B cell (primary cell): ENCODE data around the gene ZNF689. TPM values are rescaled to one million over a fixed set of nuclear protein-coding genes. Genes with fewer than 3 reads are reported as not detected.

Experiments
- ATAC-seq: fragments of 200-7000 bp; cut with Tn5 transposase; one replicate; pipeline ENCODE4 v1.10.0; 2021; ENCODE audit warnings: low read depth, mild to moderate bottlenecking, moderate number of reproducible peaks, moderate library complexity
- CTCF ChIA-PET: fragments of 350-600 bp; sonication (Branson Sonifier 250); formaldehyde crosslinking; loops from one replicate; lab custom pipeline; 2021; ENCODE audit warnings: antibody characterized with exemption, inconsistent platforms; lab: Charles Lee
- POLR2A ChIA-PET: fragments of 350-600 bp; sonication (Branson Sonifier 250); formaldehyde crosslinking; loops from one replicate; lab custom pipeline; 2021; ENCODE audit warnings: antibody characterized with exemption; lab: Charles Lee
- DNase-seq: peaks from one replicate; pipeline ENCODE4 v3.0.0; 2013
- H2AFZ ChIP-seq: 2 replicates; pipeline ENCODE4 v1.6.1; 2012; ENCODE audit warnings: mild to moderate bottlenecking, low read depth, low read length; ENCODE audit not compliant: insufficient read depth, poor library complexity, severe bottlenecking
- H3K27ac ChIP-seq, 2 donors: 1 replicate in 1 of 2; 2 replicates in 1 of 2; pipeline ENCODE4 v1.5.1; 2012 to 2013; ENCODE audit warnings: low read length in 2 of 2, mild to moderate bottlenecking in 2 of 2, moderate library complexity in 1 of 2
- H3K27me3 ChIP-seq, 4 experiments: fragments of 200-600 bp in 1 of 4; sonication (generic) in 1 of 4; replicated peaks in 1 of 4; 1 replicate in 2 of 4; 2 replicates in 2 of 4; pipeline versions ENCODE4 v1.6.1 to v1.7.0; 2013 to 2016; ENCODE audit warnings: low read length in 3 of 4, mild to moderate bottlenecking in 2 of 4, mixed read lengths in 1 of 4, moderate library complexity in 1 of 4; ENCODE audit not compliant: insufficient read depth in 4 of 4, control insufficient read depth in 3 of 4; ENCODE audit errors: control extremely low read depth in 1 of 4
- H3K36me3 ChIP-seq, 2 experiments: replicated peaks in 1 of 2; 1 replicate in 1 of 2; 2 replicates in 1 of 2; pipeline versions ENCODE4 v1.6.1 to v1.7.1; 2013; ENCODE audit warnings: low read length in 1 of 2; ENCODE audit not compliant: insufficient read depth in 2 of 2, control insufficient read depth in 1 of 2; ENCODE audit errors: control extremely low read depth in 1 of 2, extremely low read depth in 1 of 2
- H3K4me1 ChIP-seq, 2 donors: fragments of 200-600 bp in 1 of 2; sonication (generic) in 1 of 2; 1 replicate in 1 of 2; 2 replicates in 1 of 2; pipeline versions ENCODE4 v1.5.1 to v1.6.1; 2013 to 2017; ENCODE audit warnings: low read length in 2 of 2; ENCODE audit not compliant: control insufficient read depth in 2 of 2, insufficient read depth in 2 of 2
- H3K4me2 ChIP-seq: replicated peaks from 2 replicates; pipeline ENCODE3; 2012; ENCODE audit warnings: mild to moderate bottlenecking, low read depth, low read length; ENCODE audit not compliant: poor library complexity, severe bottlenecking
- H3K4me3 ChIP-seq, 5 experiments: fragments of 200-600 bp in 1 of 5; sonication (generic) in 1 of 5; 1 replicate in 3 of 5; 2 replicates in 2 of 5; pipeline versions ENCODE4 v1.5.1 to v1.7.0; 2011 to 2016; ENCODE audit warnings: low read length in 4 of 5, mild to moderate bottlenecking in 4 of 5, low read depth in 2 of 5, control low read depth in 1 of 5, moderate library complexity in 1 of 5; ENCODE audit not compliant: insufficient read depth in 1 of 5; ENCODE audit errors: control extremely low read depth in 1 of 5, extremely low read depth in 1 of 5
- H3K79me2 ChIP-seq: fragments of 200-600 bp; sonication (generic); one replicate; pipeline ENCODE4 v1.6.0; 2016; ENCODE audit warnings: low read length; ENCODE audit not compliant: control insufficient read depth, insufficient read depth
- H3K9ac ChIP-seq: fragments of 200-600 bp; sonication (generic); 2 replicates; pipeline ENCODE4 v1.6.1; 2017; ENCODE audit warnings: mild to moderate bottlenecking, low read length, moderate library complexity
- H3K9me3 ChIP-seq, 3 donors: one replicate each; pipeline versions ENCODE4 v1.6.1 to v1.7.1; 2013; ENCODE audit warnings: low read length in 2 of 3; ENCODE audit not compliant: control insufficient read depth in 2 of 3, insufficient read depth in 1 of 3; ENCODE audit errors: control extremely low read depth in 1 of 3
- H4K20me1 ChIP-seq: 2 replicates; pipeline ENCODE4 v1.6.0; 2012; ENCODE audit warnings: mild to moderate bottlenecking, low read length; ENCODE audit not compliant: insufficient read depth, control insufficient read depth, poor library complexity, severe bottlenecking
- H3K27ac Mint-ChIP-seq: one replicate; pipeline ENCODE4 v1.8.0; 2021; ENCODE audit warnings: mixed read lengths
- H3K27me3 Mint-ChIP-seq: one replicate; pipeline ENCODE4 v1.8.0; 2021; ENCODE audit warnings: mixed read lengths
- H3K4me1 Mint-ChIP-seq: one replicate; pipeline ENCODE4 v1.8.0; 2021; ENCODE audit warnings: mixed read lengths
- H3K4me3 Mint-ChIP-seq: one replicate; pipeline ENCODE4 v1.8.0; 2021; ENCODE audit warnings: mixed read lengths
- H3K9me3 Mint-ChIP-seq: one replicate; pipeline ENCODE4 v1.8.0; 2022; ENCODE audit warnings: mixed read lengths; ENCODE audit not compliant: insufficient read depth
- CTCF ChIP-seq: fragments of 200-600 bp; IDR thresholded peaks from one replicate; pipeline ENCODE4 v1.8.0; 2022; ENCODE audit warnings: antibody characterized with exemption, mild to moderate bottlenecking
- EZH2 ChIP-seq: IDR thresholded peaks from 2 replicates; pipeline ENCODE4 v1.6.1; 2012; ENCODE audit warnings: borderline replicate concordance, low read depth, mild to moderate bottlenecking, moderate library complexity, low read length; ENCODE audit not compliant: insufficient read depth, poor library complexity, severe bottlenecking
- WGBS: methylation state at CpG from one replicate; pipeline ENCODE4 v1.1.5; 2013; ENCODE audit warnings: missing lambda C conversion rate; ENCODE audit not compliant: insufficient coverage; 5-methylcytosine and 5-hydroxymethylcytosine counted together
- intact Hi-C: fragments of 100-400 bp; cut with micrococcal nuclease; formaldehyde crosslinking; loops from one replicate; pipeline ENCODE4 v1.10.0; 2022
- polyA minus RNA-seq: library from RNA; depleted of rRNA, polyadenylated mRNA; stranded (reverse); fragments of >200 nt; gene quantifications from 2 replicates; pipeline ENCODE4 v1.2.3, GENCODE V29; 2012
- polyA plus RNA-seq: library from polyadenylated mRNA; depleted of rRNA; stranded (reverse); fragments of >200 nt; gene quantifications from 2 replicates; pipeline ENCODE4 v1.2.3, GENCODE V29; 2012
- total RNA-seq, 2 donors: library from RNA; stranded (reverse); fragments of 120-200 nt in 1 of 2; gene quantifications; 1 replicate in 1 of 2; 2 replicates in 1 of 2; pipeline versions ENCODE4 v1.2.3 to v1.2.4, GENCODE V29; 2013 to 2022

Gene ZNF689
- 11.9 and 12.4 TPM in 2 replicates for total RNA-seq
- 6.9 TPM for total RNA-seq (2013)
- 8.1 and 9.6 TPM in 2 replicates for polyA plus RNA-seq
- 9.6 and 10.1 TPM in 2 replicates for polyA minus RNA-seq

GRCh38 chr16:30609926-30610839 lies at the start of gene ZNF689:
ZNF689 (minus strand) TSS chr16:30610389; CDS start chr16:30610041, 348 bp downstream.
- Mint-ChIP-seq H3K4me3 (peak within 1 kb of the TSS; percentile 98), H3K4me1 (peaks cover 21% of the 10 kb centered on the region), H3K27me3 (no peaks in the 10 kb centered on the region), H3K27ac (peak within 1 kb of the TSS; percentile 96), H3K9me3 (no peaks in the 10 kb centered on the region)
- ATAC-seq (peak; percentile 88), DNase-seq (peak; percentile 97)
- no peaks in the 10 kb centered on the region for H3K9me3 ChIP-seq
- intact Hi-C loops: loop anchor here (1.0 kb wide), 7 partner anchors 24 to 88 kb away; partner anchors contain the start of genes FBRS, ZNF764 and ZNF785
- H3K4me2 ChIP-seq: peak within 1 kb of the TSS; percentile 87
- ChIA-PET CTCF (interaction anchor here (0.9 to 2.1 kb wide), 7 partner anchors 11 to 227 kb away, joined by 3 to 9 read pairs (median 4); partner anchors contain the start of genes DCTPP1, SEPTIN1 and ZNF785), POLR2A (interaction anchor here (0.5 to 1.6 kb wide), 11 partner anchors 12 to 1643 kb away, joined by 3 to 6 read pairs (median 4); partner anchors contain the start of genes DCTPP1, ZNF688, ZNF747 and ZNF764)
- peak within 1 kb of the TSS; percentile 82 to 96 for H3K27ac ChIP-seq
- peak within 1 kb of the TSS; percentile 96 for H2AFZ ChIP-seq
- peaks cover 14 to 24% of the 10 kb centered on the region in 2 donors for H3K4me1 ChIP-seq
- H4K20me1 ChIP-seq: no peaks in the 10 kb centered on the region
- WGBS: under 1% methylated on average over 57 of the region's 63 CpGs
- H3K9ac ChIP-seq: peak within 1 kb of the TSS; percentile 99
- peaks cover 0 to 5% of the 10 kb centered on the region in 2 experiments for H3K36me3 ChIP-seq
- no peaks in the 10 kb centered on the region for H3K27me3 ChIP-seq
- H3K79me2 ChIP-seq: peaks cover 18% of the 10 kb centered on the region
- TF ChIP-seq CTCF: no peak
- no peak for TF ChIP-seq EZH2
- peak within 1 kb of the TSS; percentile 84 to 98 (median 91) for H3K4me3 ChIP-seq
